ENCODE results near the gene AKIP1. TPM values are rescaled to one million over a fixed set of nuclear protein-coding genes. Genes with fewer than 3 reads are reported as not detected.

The AKIP1 gene
- total and polyA plus RNA-seq, 2 of the 8 experiments (the other 6 are each of a cell fraction or from before 2014, with no cell fraction given): 17.8 to 29.6 TPM

GRCh38 chr11:8922691-8923090, 11.7 kb downstream of the AKIP1 start:
- Histone ChIP-seq H4K91ac (replicated peaks; ENCODE audit: insufficient read length, low read length) (no peak overlapping the region), H2BK15ac (ENCODE audit: low read length) (no peak overlapping the region), H3K36me3 (ENCODE audit: control insufficient read depth in 2 of 4, insufficient read depth in 4 of 4, low read length in 3 of 4) (peaks cover 10 to 44% (median 33%) of the 10 kb centered on the region in 4 experiments; a peak in 7 of 8 replicates), H3K14ac (ENCODE audit: insufficient read length) (no peak overlapping the region), H3K23me2 (ENCODE audit: low read depth, low read length) (no peaks in the 10 kb centered on the region), H2BK12ac (ENCODE audit: low read depth, low read length) (no peak overlapping the region), H2BK5ac (ENCODE audit: low read depth, low read length) (no peak overlapping the region), H3K79me1 (ENCODE audit: low read depth, low read length) (no peaks in the 10 kb centered on the region; the same call in 1 of the 2 replicates), H3K9me3 (ENCODE audit: insufficient read depth in 2 of 2, low read depth in 1 of 2, low read length in 1 of 2) (no peaks in the 10 kb centered on the region), H3K4me1 (replicated peaks in 1 of 4; ENCODE audit: control insufficient read depth in 3 of 4, insufficient read depth in 4 of 4, low read length in 3 of 4) (no peaks in the 10 kb centered on the region), H3K27me3 (replicated peaks in 1 of 4; ENCODE audit: control insufficient read depth in 3 of 4, extremely low read depth in 1 of 4, insufficient read depth in 3 of 4, low read length in 3 of 4) (no peaks in the 10 kb centered on the region), H3K23ac (ENCODE audit: insufficient read length) (no peak overlapping the region), H3K4me3 (ENCODE audit: extremely low read depth in 1 of 4, insufficient read depth in 2 of 4, low read depth in 3 of 4, low read length in 4 of 4) (no peak overlapping the region), H2BK20ac (ENCODE audit: low read length) (no peak overlapping the region), H4K8ac (ENCODE audit: extremely low read depth, insufficient read depth, low read length) (no peak overlapping the region), H3K18ac (ENCODE audit: extremely low read depth, low read length) (no peak overlapping the region), H2AFZ (ENCODE audit: low read length) (no peak overlapping the region), H4K5ac (ENCODE audit: insufficient read length, low read depth, low read length) (no peak overlapping the region), H2AK5ac (ENCODE audit: low read depth, low read length) (no peak overlapping the region), H3K27ac (ENCODE audit: low read depth, low read length) (no peak overlapping the region), H3K9ac (replicated peaks in 1 of 4; ENCODE audit: extremely low read depth in 1 of 4, low read depth in 3 of 4, low read length in 3 of 4) (no peak overlapping the region), H4K20me1 (replicated peaks in 1 of 2; ENCODE audit: control insufficient read depth in 1 of 2, insufficient read depth in 2 of 2, low read length in 2 of 2) (no peaks in the 10 kb centered on the region), H2BK120ac (replicated peaks; ENCODE audit: low read depth, low read length) (no peak overlapping the region), H3K79me2 (ENCODE audit: control insufficient read depth in 1 of 2, insufficient read depth in 2 of 2, low read length in 2 of 2) (no peaks in the 10 kb centered on the region), H3K4me2 (ENCODE audit: insufficient read depth in 1 of 2, low read depth in 2 of 2, low read length in 2 of 2) (no peak overlapping the region), H3K56ac (replicated peaks; ENCODE audit: insufficient read length, low read depth, low read length) (no peak overlapping the region), H3K4ac (replicated peaks; ENCODE audit: insufficient read length, low read depth, low read length) (no peak overlapping the region)
- DNase-seq (ENCODE audit: low read depth in 1 of 2, low spot score in 2 of 2) (no peak), FAIRE-seq (no peak)
- WGBS, 2 experiments (ENCODE audit: extremely low coverage in 1 of 2, insufficient coverage in 1 of 2, insufficient read length in 1 of 2, insufficient replicate concordance in 2 of 2, low coverage in 1 of 2, low lambda C conversion rate in 2 of 2, missing lambda C conversion rate in 1 of 2): 91% methylated on average over 5 of the region's 5 CpGs; no CpG with 5 or more reads in 1 of the 2 experiments
- ChIA-PET POLR2A (ENCODE audit: partially characterized antibody) (no interaction called here), CTCF (ENCODE audit: partially characterized antibody) (interaction anchor here (1.0 to 2.2 kb wide), 6 partner anchors 8 to 173 kb away, joined by 3 to 13 read pairs (median 3); no protein-coding TSS in a partner anchor)

Data from H1 (cell line).